K562 (cell line): Measurements from ENCODE around the gene GDF11. TPM values are rescaled to one million over a fixed set of nuclear protein-coding genes. Genes with fewer than 3 reads are reported as not detected.

Experiments used
- ATAC-seq: fragments of 200-7000 bp; cut with Tn5 transposase; 3 replicates; pipeline ENCODE4 v1.9.1; 2020; ENCODE audit warnings: moderate library complexity
- BruUV-seq: library from RNA; stranded (reverse); fragments of 400-500 nt; replicated peaks from 2 replicates; lab custom pipeline; 2021; lab: Mats Ljungman, UMichigan
- CTCF ChIA-PET: fragments of 300-600 bp; formaldehyde crosslinking; extraction: SDS; loops from one replicate; lab custom pipeline; 2021; ENCODE audit warnings: low intra/inter-chr PET ratio; lab: Yijun Ruan, JAX
- POLR2A ChIA-PET: fragments of 300-600, 350-650 bp; sonication (Branson Sonifier 250); formaldehyde crosslinking; extraction: SDS; loops from one replicate; lab custom pipeline; 2021; ENCODE audit warnings: antibody characterized with exemption, inconsistent platforms; lab: Yijun Ruan, JAX
- DNase-seq, 4 experiments: peaks; one replicate each; pipeline versions ENCODE4 v3.0.0 to v3.0.0-alpha.2; 2011 to 2018; ENCODE audit warnings: low spot score in 3 of 4, mixed read lengths in 3 of 4; ENCODE audit errors: extremely low read depth in 1 of 4
- FAIRE-seq: peaks from 2 replicates; lab custom pipeline; 2011; peaks lifted over from hg19 to GRCh38; lab: Jason Lieb, UNC
- H2AFZ ChIP-seq: 2 replicates; pipeline ENCODE4 v1.6.0; 2011; ENCODE audit warnings: low read depth, low read length, control low read depth, inconsistent platforms
- H3K27ac ChIP-seq: fragments of 200-600 bp; 3 replicates; pipeline ENCODE4 v1.8.0; 2011; ENCODE audit warnings: low read depth, mild to moderate bottlenecking, control low read depth, inconsistent platforms, low read length, moderate library complexity, mixed read lengths; ENCODE audit errors: extremely low read depth
- H3K27me3 ChIP-seq, 2 experiments: fragments of 300-600 bp in 1 of 2; 2 replicates in 1 of 2; 3 replicates in 1 of 2; pipeline versions ENCODE4 v1.6.0 to v1.8.0; 2011; ENCODE audit warnings: inconsistent platforms in 2 of 2, low read length in 2 of 2, mild to moderate bottlenecking in 1 of 2, mixed read lengths in 1 of 2, moderate library complexity in 1 of 2; ENCODE audit not compliant: control insufficient read depth in 2 of 2, insufficient read depth in 2 of 2
- H3K36me3 ChIP-seq: fragments of 300-600 bp; 3 replicates; pipeline ENCODE4 v1.8.0; 2011; ENCODE audit warnings: mild to moderate bottlenecking, low read length, inconsistent platforms; ENCODE audit not compliant: control insufficient read depth, insufficient read depth
- H3K4me1 ChIP-seq, 2 experiments: fragments of 200-600 bp in 1 of 2; replicated peaks in 1 of 2; 2 replicates in 1 of 2; 3 replicates in 1 of 2; pipeline versions ENCODE4 v1.5.1 to v1.8.0; 2011; ENCODE audit warnings: inconsistent platforms in 2 of 2, low read length in 2 of 2, mild to moderate bottlenecking in 1 of 2, mixed read lengths in 1 of 2, moderate library complexity in 1 of 2; ENCODE audit not compliant: control insufficient read depth in 2 of 2, insufficient read depth in 2 of 2
- H3K4me2 ChIP-seq: 2 replicates; pipeline ENCODE4 v1.6.1; 2011; ENCODE audit warnings: low read length, control low read depth, inconsistent platforms, mixed read lengths; ENCODE audit not compliant: insufficient read depth
- H3K4me3 ChIP-seq: fragments of 200-600 bp; sonication (generic), shearing (Covaris generic); 2 replicates; pipeline ENCODE4 v1.5.1; 2016; ENCODE audit warnings: control low read depth, inconsistent platforms
- H3K79me2 ChIP-seq: fragments of 200-600 bp; 3 replicates; pipeline ENCODE4 v1.8.0; 2011; ENCODE audit warnings: low read length, inconsistent platforms; ENCODE audit not compliant: control insufficient read depth, insufficient read depth
- H3K9ac ChIP-seq, 2 experiments: 2 replicates each; pipeline versions ENCODE4 v1.6.0 to v1.6.1; 2011; ENCODE audit warnings: low read depth in 2 of 2, low read length in 2 of 2, control low read depth in 1 of 2, inconsistent platforms in 1 of 2, mild to moderate bottlenecking in 1 of 2, mixed read lengths in 1 of 2; ENCODE audit not compliant: insufficient read depth in 1 of 2
- H3K9me1 ChIP-seq: one replicate; pipeline ENCODE4 v1.6.0; 2011; ENCODE audit warnings: inconsistent platforms, mild to moderate bottlenecking, low read length, moderate library complexity; ENCODE audit not compliant: control insufficient read depth, insufficient read depth
- H3K9me3 ChIP-seq: replicated peaks from 2 replicates; pipeline ENCODE4 v1.5.1; 2011; ENCODE audit warnings: low read depth, low read length, inconsistent platforms; ENCODE audit not compliant: control insufficient read depth, insufficient read depth
- H4K20me1 ChIP-seq: replicated peaks from 2 replicates; pipeline ENCODE4 v1.6.1; 2011; ENCODE audit warnings: low read length, inconsistent platforms, mixed read lengths; ENCODE audit not compliant: control insufficient read depth, insufficient read depth
- ARNT ChIP-seq, 2 experiments: fragments of 450-650 bp; IDR thresholded peaks; 2 replicates each; pipeline ENCODE4 v1.6.1; 2016; ENCODE audit warnings: mild to moderate bottlenecking in 1 of 2
- ATF6 ChIP-seq: sonication (generic); formaldehyde crosslinking; IDR thresholded peaks from 2 replicates; pipeline ENCODE4 v1.4.0; 2020; ENCODE audit warnings: mild to moderate bottlenecking, missing genetic modification reagents
- BACH1 ChIP-seq: fragments of 200-800 bp; sonication (Bioruptor generic); IDR thresholded peaks from 2 replicates; pipeline ENCODE4 v1.6.1; 2016; ENCODE audit warnings: missing genetic modification characterization, missing compliant biosample characterization
- CHCHD3 ChIP-seq: fragments of 250-450 bp; sonication (Bioruptor Pico); IDR thresholded peaks from 2 replicates; pipeline ENCODE4 v2.1.2; 2022; ENCODE audit warnings: mild to moderate bottlenecking
- ELF2 ChIP-seq: fragments of 250-450 bp; sonication (Bioruptor Pico); IDR thresholded peaks from 2 replicates; pipeline ENCODE4 v1.5.0; 2021; ENCODE audit warnings: mild to moderate bottlenecking
- KLF13 ChIP-seq: fragments of 450-650 bp; IDR thresholded peaks from 2 replicates; pipeline ENCODE4 v1.6.1; 2016; ENCODE audit warnings: missing genetic modification characterization, low read depth, mild to moderate bottlenecking, missing compliant biosample characterization, moderate library complexity, borderline replicate concordance
- POLR3A ChIP-seq: IDR thresholded peaks from 2 replicates; pipeline ENCODE4 v1.6.1; 2011; ENCODE audit warnings: borderline replicate concordance, mild to moderate bottlenecking, moderate library complexity; ENCODE audit not compliant: insufficient read length, insufficient read depth; ENCODE audit errors: extremely low read depth
- STAT6 ChIP-seq: sonication (generic); formaldehyde crosslinking; IDR thresholded peaks from 2 replicates; pipeline ENCODE4 v1.8.1; 2023; ENCODE audit warnings: mild to moderate bottlenecking, missing genetic modification reagents
- TFE3 ChIP-seq: fragments of 450-650 bp; formaldehyde crosslinking; IDR thresholded peaks from 2 replicates; pipeline ENCODE4 v1.4.0; 2020; ENCODE audit warnings: mild to moderate bottlenecking, mixed read lengths
- ZNF253 ChIP-seq: fragments of 250-450 bp; sonication (Bioruptor Pico); conservative IDR thresholded peaks from 2 replicates; pipeline ENCODE4 v1.6.1; 2021; ENCODE audit warnings: mild to moderate bottlenecking
- ZNF507 ChIP-seq: conservative IDR thresholded peaks from 2 replicates; pipeline ENCODE4 v1.6.1; 2017; ENCODE audit warnings: missing genetic modification characterization, missing compliant biosample characterization
- in situ Hi-C: fragments of 300-500 bp; cut with MboI; formaldehyde crosslinking; loops from 4 replicates; pipeline ENCODE4 v1.15.0; 2018; ENCODE audit warnings: inconsistent platforms, mixed read lengths
- intact Hi-C: fragments of 100-400 bp; cut with micrococcal nuclease; formaldehyde crosslinking; loops from 2 replicates; pipeline ENCODE4 v1.14.2; 2022
- polyA plus RNA-seq, 8 experiments: library from polyadenylated mRNA; depleted of rRNA in 4 of 8; stranded (reverse) in 5 of 8; unstranded in 3 of 8; fragments of >200 nt; fragmentation: Nextera tagmentation in 2 of 8; fragmentation: Illumina TruSeq in 1 of 8; extraction: Ambion mirVana in 2 of 8; extraction: Trizol in 1 of 8; gene quantifications; 2 replicates each; pipeline versions ENCODE4 v1.2.1 to v1.2.3, GENCODE V29; 2011 to 2014; ENCODE audit warnings: inconsistent platforms in 1 of 8, missing spikeins in 1 of 8
- total RNA-seq, 7 experiments: library from RNA; depleted of rRNA in 6 of 7; stranded (reverse); fragments of >200 nt in 6 of 7; fragmentation: Illumina TruSeq in 2 of 7; extraction: Trizol in 2 of 7; gene quantifications; 2 replicates each; pipeline versions ENCODE4 v1.2.1 to v1.2.3, GENCODE V29; 2011 to 2021; ENCODE audit warnings: low replicate concordance in 1 of 7
- TF ChIP-seq, protein P1 (sequence below): sonication (generic); formaldehyde crosslinking; IDR thresholded peaks from 2 replicates; pipeline ENCODE4 v1.8.0; 2022; ENCODE audit warnings: missing genetic modification reagents, mild to moderate bottlenecking, moderate library complexity, borderline replicate concordance
- TF ChIP-seq, protein P2 (sequence below): fragments of 250-450 bp; sonication (Bioruptor Pico); IDR thresholded peaks from 2 replicates; pipeline ENCODE4 v1.5.0; 2021; ENCODE audit warnings: mild to moderate bottlenecking, borderline replicate concordance

Gene GDF11
- total and polyA plus RNA-seq, 9 of the 15 experiments (the other 6 are each of a cell fraction or from before 2014, with no cell fraction given) = 1.4 to 15.7 (median 4.8) TPM

GRCh38 chr12:55746913-55747231 is 4.0 kb downstream of the GDF11 start:
- Histone ChIP-seq H3K4me2 (no peak overlapping the region), H3K27me3 (no peaks in the 10 kb centered on the region), H3K4me3 (no peak overlapping the region), H3K4me1 (peaks cover 33 to 42% of the 10 kb centered on the region in 2 experiments), H2AFZ (no peak overlapping the region), H3K9ac (no peak overlapping the region; a peak in 1 of 4 replicates), H3K36me3 (peaks cover 56% of the 10 kb centered on the region), H3K27ac (peak overlapping the region; percentile 49; the same call in 1 of the 3 replicates), H3K79me2 (peaks cover 38% of the 10 kb centered on the region), H3K9me1 (no peaks in the 10 kb centered on the region), H3K9me3 (no peaks in the 10 kb centered on the region; the same call in 1 of the 2 replicates), H4K20me1 (no peaks in the 10 kb centered on the region)
- FAIRE-seq = no peak
- BruUV-seq = TSS peak; percentile 14
- in situ Hi-C loops = no loop called here
- ChIA-PET POLR2A (interaction anchor here (0.5 to 2.8 kb wide), 10 partner anchors 8 to 273 kb away, joined by 3 to 15 read pairs (median 4); partner anchors contain the start of gene CD63), CTCF (no interaction called here)
- TF ChIP-seq ATF6 = no peak
- TF ChIP-seq, protein P1, sequence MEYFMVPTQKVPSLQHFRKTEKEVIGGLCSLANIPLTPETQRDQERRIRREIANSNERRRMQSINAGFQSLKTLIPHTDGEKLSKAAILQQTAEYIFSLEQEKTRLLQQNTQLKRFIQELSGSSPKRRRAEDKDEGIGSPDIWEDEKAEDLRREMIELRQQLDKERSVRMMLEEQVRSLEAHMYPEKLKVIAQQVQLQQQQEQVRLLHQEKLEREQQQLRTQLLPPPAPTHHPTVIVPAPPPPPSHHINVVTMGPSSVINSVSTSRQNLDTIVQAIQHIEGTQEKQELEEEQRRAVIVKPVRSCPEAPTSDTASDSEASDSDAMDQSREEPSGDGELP (CRISPR knock-in tag) = no peak
- no peak for TF ChIP-seq TFE3 (CRISPR knock-in tag)
- TF ChIP-seq ELF2 (CRISPR knock-in tag) = no peak
- TF ChIP-seq STAT6 (CRISPR knock-in tag) = no peak
- TF ChIP-seq ZNF507 (tag) = no peak
- TF ChIP-seq POLR3A = no peak
- no peak for TF ChIP-seq ZNF253 (CRISPR knock-in tag)
- TF ChIP-seq CHCHD3 (CRISPR knock-in tag) = no peak
- TF ChIP-seq KLF13 (tag) = no peak
- TF ChIP-seq, protein P2, sequence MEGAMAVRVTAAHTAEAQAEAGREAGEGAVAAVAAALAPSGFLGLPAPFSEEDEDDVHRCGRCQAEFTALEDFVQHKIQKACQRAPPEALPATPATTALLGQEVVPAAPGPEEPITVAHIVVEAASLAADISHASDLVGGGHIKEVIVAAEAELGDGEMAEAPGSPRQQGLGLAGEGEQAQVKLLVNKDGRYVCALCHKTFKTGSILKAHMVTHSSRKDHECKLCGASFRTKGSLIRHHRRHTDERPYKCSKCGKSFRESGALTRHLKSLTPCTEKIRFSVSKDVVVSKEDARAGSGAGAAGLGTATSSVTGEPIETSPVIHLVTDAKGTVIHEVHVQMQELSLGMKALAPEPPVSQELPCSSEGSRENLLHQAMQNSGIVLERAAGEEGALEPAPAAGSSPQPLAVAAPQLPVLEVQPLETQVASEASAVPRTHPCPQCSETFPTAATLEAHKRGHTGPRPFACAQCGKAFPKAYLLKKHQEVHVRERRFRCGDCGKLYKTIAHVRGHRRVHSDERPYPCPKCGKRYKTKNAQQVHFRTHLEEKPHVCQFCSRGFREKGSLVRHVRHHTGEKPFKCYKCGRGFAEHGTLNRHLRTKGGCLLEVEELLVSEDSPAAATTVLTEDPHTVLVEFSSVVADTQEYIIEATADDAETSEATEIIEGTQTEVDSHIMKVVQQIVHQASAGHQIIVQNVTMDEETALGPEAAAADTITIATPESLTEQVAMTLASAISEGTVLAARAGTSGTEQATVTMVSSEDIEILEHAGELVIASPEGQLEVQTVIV (CRISPR knock-in tag) = no peak
- no peak for TF ChIP-seq ARNT (IDR thresholded peaks at IDR 0.05)
- no peak for TF ChIP-seq BACH1 (tag)
- no peak for DNase-seq
- intact Hi-C loops = no loop called here
- no peak for ATAC-seq
